SK-N-SH (cell line): ENCODE data around the gene CPLANE1. TPM values are rescaled to one million over a fixed set of nuclear protein-coding genes. Genes with fewer than 3 reads are reported as not detected.
"Not testable (repeated sequence)": the region's sequence is repeated elsewhere in the genome, so short reads cannot be mapped to it uniquely, and the experiment has no call there.

Experiments
- CTCF ChIA-PET: fragments of 300-600, 350-600 bp; formaldehyde crosslinking; extraction: SDS; loops from one replicate; lab custom pipeline; 2021; lab: Yijun Ruan, JAX
- POLR2A ChIA-PET: fragments of 350-600 bp; sonication (Branson Sonifier 250); formaldehyde crosslinking; extraction: SDS; loops from one replicate; lab custom pipeline; 2020; ENCODE audit warnings: antibody characterized with exemption, inconsistent platforms; lab: Yijun Ruan, JAX
- DNase-seq: peaks from one replicate; pipeline ENCODE4 v3.0.0; 2012
- H2AFZ ChIP-seq: fragments of 200-600 bp; sonication (generic); 2 replicates; pipeline ENCODE4 v1.8.1; 2016; ENCODE audit warnings: antibody characterized with exemption, mild to moderate bottlenecking, low read depth
- H3F3A ChIP-seq: fragments of 200-600 bp; sonication (generic); replicated peaks from 2 replicates; pipeline ENCODE3; 2016; ENCODE audit warnings: antibody characterized with exemption, mild to moderate bottlenecking; ENCODE audit not compliant: insufficient read depth
- H3K27ac ChIP-seq, 2 experiments: fragments of 200-500 bp in 1 of 2; fragments of 200-600 bp in 1 of 2; sonication (Bioruptor generic) in 1 of 2; sonication (generic), shearing (Covaris generic) in 1 of 2; 2 replicates each; pipeline versions ENCODE4 v1.5.1 to v1.6.1; 2014 to 2016; ENCODE audit warnings: low read depth in 2 of 2, inconsistent platforms in 1 of 2, low read length in 1 of 2, mild to moderate bottlenecking in 1 of 2, mixed read lengths in 1 of 2
- H3K27me3 ChIP-seq: fragments of 200-600 bp; sonication (generic), shearing (Covaris generic); 2 replicates; pipeline ENCODE4 v1.6.1; 2016; ENCODE audit warnings: mixed run types; ENCODE audit not compliant: insufficient read depth
- H3K36me3 ChIP-seq, 2 experiments: fragments of 200-500 bp in 1 of 2; fragments of 200-600 bp in 1 of 2; sonication (Bioruptor generic) in 1 of 2; sonication (generic) in 1 of 2; replicated peaks in 1 of 2; 2 replicates each; pipeline versions ENCODE3 to v1.5.1; 2014 to 2016; ENCODE audit warnings: low read length in 1 of 2, mild to moderate bottlenecking in 1 of 2; ENCODE audit not compliant: insufficient read depth in 2 of 2, control insufficient read depth in 1 of 2
- H3K4me1 ChIP-seq, 2 experiments: fragments of 200-500 bp in 1 of 2; fragments of 200-600 bp in 1 of 2; sonication (Bioruptor generic) in 1 of 2; sonication (generic), shearing (Covaris generic) in 1 of 2; 2 replicates each; pipeline versions ENCODE4 v1.5.1 to v1.6.1; 2014 to 2016; ENCODE audit warnings: low read depth in 1 of 2, low read length in 1 of 2, mixed run types in 1 of 2; ENCODE audit not compliant: insufficient read depth in 2 of 2, control insufficient read depth in 1 of 2
- H3K4me2 ChIP-seq: fragments of 200-600 bp; sonication (generic), shearing (Covaris generic); 2 replicates; pipeline ENCODE4 v1.6.1; 2017; ENCODE audit warnings: mixed run types
- H3K4me3 ChIP-seq, 2 experiments: fragments of 200-500 bp in 1 of 2; fragments of 200-600 bp in 1 of 2; sonication (Bioruptor generic) in 1 of 2; sonication (generic), shearing (Covaris generic) in 1 of 2; 2 replicates each; pipeline versions ENCODE4 v1.5.1 to v1.8.1; 2014 to 2016; ENCODE audit warnings: low read depth in 2 of 2, inconsistent platforms in 1 of 2, low read length in 1 of 2, mild to moderate bottlenecking in 1 of 2, mixed read lengths in 1 of 2, moderate library complexity in 1 of 2
- H3K79me2 ChIP-seq: fragments of 200-600 bp; sonication (generic); 2 replicates; pipeline ENCODE4 v1.8.1; 2017; ENCODE audit warnings: mild to moderate bottlenecking; ENCODE audit not compliant: insufficient read depth
- H3K9ac ChIP-seq: fragments of 200-600 bp; sonication (generic); 2 replicates; pipeline ENCODE4 v1.6.1; 2017; ENCODE audit warnings: mixed run types
- H3K9me2 ChIP-seq: fragments of 200-600 bp; sonication (generic); 2 replicates; pipeline ENCODE4 v1.6.1; 2017; ENCODE audit warnings: mixed run types
- H3K9me3 ChIP-seq: fragments of 200-600 bp; sonication (generic); 2 replicates; pipeline ENCODE4 v1.6.1; 2017; ENCODE audit warnings: mixed run types, mild to moderate bottlenecking, moderate library complexity
- H4K20me1 ChIP-seq: fragments of 200-600 bp; sonication (generic); 2 replicates; pipeline ENCODE4 v1.6.1; 2017; ENCODE audit warnings: mild to moderate bottlenecking, mixed run types; ENCODE audit not compliant: insufficient read depth
- ELF1 ChIP-seq: IDR thresholded peaks from 2 replicates; pipeline ENCODE4 v1.4.0; 2012
- EZH2phosphoT487 ChIP-seq: fragments of 200-600 bp; sonication (generic); IDR thresholded peaks from 2 replicates; pipeline ENCODE4 v1.6.1; 2017; ENCODE audit warnings: low read depth, mixed run types, mild to moderate bottlenecking, antibody characterized with exemption, moderate library complexity, borderline replicate concordance
- GATA2 ChIP-seq: sonication (generic); formaldehyde crosslinking; IDR thresholded peaks from 2 replicates; pipeline ENCODE4 v1.5.0; 2020; ENCODE audit warnings: mild to moderate bottlenecking, missing genetic modification reagents
- JUND ChIP-seq: IDR thresholded peaks from 2 replicates; pipeline ENCODE4 v1.4.0; 2012
- NRF1 ChIP-seq: IDR thresholded peaks from 2 replicates; pipeline ENCODE4 v1.6.1; 2012; ENCODE audit warnings: low read depth, mild to moderate bottlenecking, low read length
- RAD21 ChIP-seq: IDR thresholded peaks from 2 replicates; pipeline ENCODE4 v1.6.1; 2012; ENCODE audit warnings: mild to moderate bottlenecking, low read length
- REST ChIP-seq: IDR thresholded peaks from 2 replicates; pipeline ENCODE4 v1.6.1; 2012; ENCODE audit warnings: mild to moderate bottlenecking, low read depth, low read length, moderate library complexity
- RXRA ChIP-seq: IDR thresholded peaks from 2 replicates; pipeline ENCODE4 v1.4.0; 2012; ENCODE audit warnings: low read depth, mild to moderate bottlenecking, borderline replicate concordance
- TAF1 ChIP-seq: IDR thresholded peaks from 2 replicates; pipeline ENCODE4 v1.6.1; 2012; ENCODE audit warnings: low read depth, mild to moderate bottlenecking, low read length, moderate library complexity, borderline replicate concordance
- TCF12 ChIP-seq: IDR thresholded peaks from 2 replicates; pipeline ENCODE4 v1.4.0; 2012
- YY1 ChIP-seq: IDR thresholded peaks from 2 replicates; pipeline ENCODE4 v1.4.0; 2012; ENCODE audit warnings: low read depth, mild to moderate bottlenecking
- WGBS: methylation state at CpG from one replicate; pipeline ENCODE4 v1.1.6; 2017; ENCODE audit warnings: low lambda C conversion rate; 5-methylcytosine and 5-hydroxymethylcytosine counted together
- polyA plus RNA-seq, 3 experiments: library from polyadenylated mRNA; depleted of rRNA; stranded (reverse); fragments of >200 nt; gene quantifications; 2 replicates each; pipeline ENCODE4 v1.2.3, GENCODE V29; 2012
- TF ChIP-seq, protein P1 (sequence below): fragments of 200-600 bp; sonication (generic); IDR thresholded peaks from 2 replicates; pipeline ENCODE4 v1.6.1; 2017; ENCODE audit warnings: antibody characterized with exemption, mild to moderate bottlenecking, moderate library complexity
- TF ChIP-seq, protein P2 (sequence below): fragments of 150-350 bp; IDR thresholded peaks from 2 replicates; pipeline ENCODE4 v1.6.1; 2016; ENCODE audit warnings: mild to moderate bottlenecking, low read depth, low read length

The CPLANE1 gene
- polyA plus RNA-seq, 1 of the 3 experiments (the other 2 are of a cell fraction): 3.6 TPM

DNA sequence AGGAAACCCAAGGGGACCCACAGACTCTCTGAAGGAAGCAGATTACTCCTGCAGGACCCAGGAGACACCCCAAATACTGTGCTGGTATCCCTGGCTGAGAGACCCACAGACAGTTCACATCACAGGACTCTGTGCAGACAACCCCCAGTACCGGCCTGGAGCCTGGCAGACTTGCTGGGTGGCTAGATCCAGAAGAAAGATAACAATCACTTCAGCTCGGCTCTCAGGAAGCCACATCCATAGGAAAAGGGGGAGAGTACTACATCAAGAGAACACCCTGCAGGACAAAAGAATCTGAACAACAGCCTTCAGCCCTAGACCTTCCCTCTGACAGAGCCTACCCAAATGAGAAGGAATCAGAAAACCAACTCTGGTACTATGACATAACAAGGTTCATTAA is 166.2 kb downstream of the CPLANE1 start:
- H3K4me1 ChIP-seq, H3K79me2 ChIP-seq, H3K9me3 ChIP-seq, CTCF ChIA-PET: not testable (repeated sequence)
- H3K36me3 ChIP-seq: peaks cover 4 to 29% of the 10 kb centered on the region in 2 experiments
- peak; percentile 42; the same call in 1 of the 2 replicates for TF ChIP-seq GATA2 (CRISPR knock-in tag)
- TF ChIP-seq, all 33 proteins: peak for 1; not testable (repeated sequence) for 32
- 35% methylated on average over 2 of the region's 2 CpGs for WGBS
- POLR2A ChIA-PET, H2AFZ ChIP-seq, H3K9me2 ChIP-seq, H3K27me3 ChIP-seq, H3K27ac ChIP-seq, H3K9ac ChIP-seq, H3F3A ChIP-seq, DNase-seq, H3K4me3 ChIP-seq, H4K20me1 ChIP-seq: not testable (repeated sequence)
- H3K4me2 ChIP-seq: peak overlapping the region; percentile 61; the same call in 1 of the 2 replicates

DNA sequence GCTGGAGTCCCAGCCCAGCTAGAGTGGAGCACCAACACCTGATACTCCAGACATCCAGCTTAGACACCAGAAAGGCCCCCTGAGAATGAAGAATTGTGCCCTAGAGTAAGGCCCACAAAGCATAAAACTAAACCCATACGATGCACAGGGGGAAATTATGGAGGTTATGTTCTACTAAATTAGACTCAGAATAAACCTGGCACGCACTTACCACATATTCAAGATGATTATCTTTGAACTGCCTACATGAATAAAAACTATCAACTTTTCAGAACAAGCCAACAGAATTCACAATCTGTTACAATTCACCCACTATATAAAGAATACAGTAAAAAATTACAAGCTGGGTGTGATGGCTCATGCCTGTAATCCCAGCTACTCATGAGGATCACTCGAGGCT is 168.5 kb downstream of the CPLANE1 start:
- peaks cover 0 to 8% of the 10 kb centered on the region in 2 experiments; a peak in 1 of 4 replicates for H3K4me1 ChIP-seq
- H3K27ac ChIP-seq: no peak overlapping the region
- H3F3A ChIP-seq: no peaks in the 10 kb centered on the region
- 89% methylated on average over 3 of the region's 3 CpGs for WGBS
- H3K27me3 ChIP-seq: no peaks in the 10 kb centered on the region
- ChIA-PET POLR2A (no interaction called here), CTCF (interaction anchor here (1.0 to 1.8 kb wide), 3 partner anchors 9 to 75 kb away, joined by 3 to 5 read pairs (median 4); no protein-coding TSS in a partner anchor)
- no peak overlapping the region for H3K4me3 ChIP-seq
- no peak for DNase-seq
- H3K4me2 ChIP-seq: no peak overlapping the region
- no peaks in the 10 kb centered on the region for H3K9me3 ChIP-seq
- H2AFZ ChIP-seq: no peak overlapping the region
- TF ChIP-seq NRF1 (no peak), TAF1 (no peak), RAD21 (no peak), JUND (no peak), ELF1 (no peak), TCF12 (no peak), EZH2phosphoT487 (no peak), RXRA (no peak), YY1 (no peak)
- TF ChIP-seq, protein P1, sequence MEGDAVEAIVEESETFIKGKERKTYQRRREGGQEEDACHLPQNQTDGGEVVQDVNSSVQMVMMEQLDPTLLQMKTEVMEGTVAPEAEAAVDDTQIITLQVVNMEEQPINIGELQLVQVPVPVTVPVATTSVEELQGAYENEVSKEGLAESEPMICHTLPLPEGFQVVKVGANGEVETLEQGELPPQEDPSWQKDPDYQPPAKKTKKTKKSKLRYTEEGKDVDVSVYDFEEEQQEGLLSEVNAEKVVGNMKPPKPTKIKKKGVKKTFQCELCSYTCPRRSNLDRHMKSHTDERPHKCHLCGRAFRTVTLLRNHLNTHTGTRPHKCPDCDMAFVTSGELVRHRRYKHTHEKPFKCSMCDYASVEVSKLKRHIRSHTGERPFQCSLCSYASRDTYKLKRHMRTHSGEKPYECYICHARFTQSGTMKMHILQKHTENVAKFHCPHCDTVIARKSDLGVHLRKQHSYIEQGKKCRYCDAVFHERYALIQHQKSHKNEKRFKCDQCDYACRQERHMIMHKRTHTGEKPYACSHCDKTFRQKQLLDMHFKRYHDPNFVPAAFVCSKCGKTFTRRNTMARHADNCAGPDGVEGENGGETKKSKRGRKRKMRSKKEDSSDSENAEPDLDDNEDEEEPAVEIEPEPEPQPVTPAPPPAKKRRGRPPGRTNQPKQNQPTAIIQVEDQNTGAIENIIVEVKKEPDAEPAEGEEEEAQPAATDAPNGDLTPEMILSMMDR: no peak
- no peaks in the 10 kb centered on the region for H4K20me1 ChIP-seq
- peaks cover 4 to 27% of the 10 kb centered on the region in 2 experiments for H3K36me3 ChIP-seq
- no peak overlapping the region for H3K9ac ChIP-seq
- no peaks in the 10 kb centered on the region for H3K79me2 ChIP-seq
- H3K9me2 ChIP-seq: no peaks in the 10 kb centered on the region

DNA sequence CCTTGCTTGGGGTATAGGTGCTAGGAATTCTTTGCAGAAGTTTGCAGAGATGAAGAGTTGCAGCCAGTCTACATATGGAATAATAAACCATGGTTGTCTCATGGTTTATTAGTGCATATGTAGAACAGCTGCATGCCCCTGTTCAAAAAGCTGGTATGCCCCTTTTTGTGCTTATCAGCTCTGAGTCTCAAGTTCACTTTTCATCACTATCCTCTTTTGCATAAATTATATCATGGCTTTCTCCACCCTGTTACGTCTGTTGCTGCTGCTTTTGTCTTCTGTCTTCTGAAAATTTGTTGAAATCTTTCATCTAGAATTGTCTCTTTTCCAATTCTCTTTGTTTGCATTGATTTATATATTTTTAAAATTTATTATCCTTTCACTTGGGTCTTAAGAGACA is 172.0 kb downstream of the CPLANE1 start:
- Histone ChIP-seq H3K4me1 (no peaks in the 10 kb centered on the region), H2AFZ (no peak overlapping the region), H3K4me3 (no peak overlapping the region), H3K9me3 (no peaks in the 10 kb centered on the region), H3K36me3 (peaks cover 4 to 27% of the 10 kb centered on the region in 2 experiments), H3F3A (peaks cover 9% of the 10 kb centered on the region), H3K27ac (no peak overlapping the region), H3K79me2 (no peaks in the 10 kb centered on the region), H3K9ac (no peak overlapping the region), H3K4me2 (no peak overlapping the region), H3K27me3 (no peaks in the 10 kb centered on the region), H3K9me2 (no peaks in the 10 kb centered on the region), H4K20me1 (no peaks in the 10 kb centered on the region)
- TF ChIP-seq, protein P2, sequence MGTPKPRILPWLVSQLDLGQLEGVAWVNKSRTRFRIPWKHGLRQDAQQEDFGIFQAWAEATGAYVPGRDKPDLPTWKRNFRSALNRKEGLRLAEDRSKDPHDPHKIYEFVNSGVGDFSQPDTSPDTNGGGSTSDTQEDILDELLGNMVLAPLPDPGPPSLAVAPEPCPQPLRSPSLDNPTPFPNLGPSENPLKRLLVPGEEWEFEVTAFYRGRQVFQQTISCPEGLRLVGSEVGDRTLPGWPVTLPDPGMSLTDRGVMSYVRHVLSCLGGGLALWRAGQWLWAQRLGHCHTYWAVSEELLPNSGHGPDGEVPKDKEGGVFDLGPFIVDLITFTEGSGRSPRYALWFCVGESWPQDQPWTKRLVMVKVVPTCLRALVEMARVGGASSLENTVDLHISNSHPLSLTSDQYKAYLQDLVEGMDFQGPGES: no peak
- no peak for TF ChIP-seq REST
- CTCF ChIA-PET: no interaction called here
- POLR2A ChIA-PET: no interaction called here
- WGBS: 96% methylated on average over 1 of the region's 1 CpG
- no peak for DNase-seq
